Fibroblast of mammary gland (primary cell): ENCODE measurements around the gene RNASE8.
A peak's percentile ranks its signal among the peaks of the same experiment; 100 is the strongest.

Source experiments
- DNase-seq: peaks from one replicate; pipeline ENCODE4 v3.0.0-alpha.2; 2010; ENCODE audit warnings: low read depth
- H3K4me3 ChIP-seq: 2 replicates; pipeline ENCODE4 v1.5.1; 2011; ENCODE audit warnings: low read depth, mild to moderate bottlenecking, low read length, moderate library complexity; ENCODE audit not compliant: control insufficient read depth
- TF ChIP-seq, protein P1 (sequence below): conservative IDR thresholded peaks from 2 replicates; pipeline ENCODE4 v1.5.1; 2011; ENCODE audit warnings: low read depth, low read length, inconsistent platforms; ENCODE audit not compliant: control insufficient read depth, insufficient read depth

The RNASE8 gene

DNA sequence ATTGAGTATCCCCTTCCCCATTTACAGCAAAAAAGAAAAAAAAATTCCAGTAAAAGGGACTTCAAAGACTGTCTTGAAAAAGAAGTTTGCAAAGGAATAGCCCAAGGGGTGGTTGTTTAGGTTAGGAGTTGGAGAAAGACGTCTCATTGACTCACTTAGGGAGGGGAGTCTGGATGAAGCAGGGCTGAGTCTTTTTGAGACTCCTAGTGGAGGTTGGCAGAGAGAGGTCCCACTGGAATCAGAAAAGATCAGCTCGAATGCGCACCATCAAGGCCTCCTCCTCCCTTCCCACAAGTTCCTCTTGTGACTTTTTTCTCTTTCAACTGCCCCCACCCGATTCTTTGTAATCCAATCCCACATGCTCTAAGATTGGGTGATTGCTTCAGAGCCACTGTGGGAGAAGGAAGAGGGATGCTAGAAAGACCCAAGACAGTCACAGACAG is 14.4 kb downstream of the RNASE8 start:
- peak overlapping the region; percentile 77 for H3K4me3 ChIP-seq
- peak; percentile 96 for DNase-seq
- TF ChIP-seq, protein P1, sequence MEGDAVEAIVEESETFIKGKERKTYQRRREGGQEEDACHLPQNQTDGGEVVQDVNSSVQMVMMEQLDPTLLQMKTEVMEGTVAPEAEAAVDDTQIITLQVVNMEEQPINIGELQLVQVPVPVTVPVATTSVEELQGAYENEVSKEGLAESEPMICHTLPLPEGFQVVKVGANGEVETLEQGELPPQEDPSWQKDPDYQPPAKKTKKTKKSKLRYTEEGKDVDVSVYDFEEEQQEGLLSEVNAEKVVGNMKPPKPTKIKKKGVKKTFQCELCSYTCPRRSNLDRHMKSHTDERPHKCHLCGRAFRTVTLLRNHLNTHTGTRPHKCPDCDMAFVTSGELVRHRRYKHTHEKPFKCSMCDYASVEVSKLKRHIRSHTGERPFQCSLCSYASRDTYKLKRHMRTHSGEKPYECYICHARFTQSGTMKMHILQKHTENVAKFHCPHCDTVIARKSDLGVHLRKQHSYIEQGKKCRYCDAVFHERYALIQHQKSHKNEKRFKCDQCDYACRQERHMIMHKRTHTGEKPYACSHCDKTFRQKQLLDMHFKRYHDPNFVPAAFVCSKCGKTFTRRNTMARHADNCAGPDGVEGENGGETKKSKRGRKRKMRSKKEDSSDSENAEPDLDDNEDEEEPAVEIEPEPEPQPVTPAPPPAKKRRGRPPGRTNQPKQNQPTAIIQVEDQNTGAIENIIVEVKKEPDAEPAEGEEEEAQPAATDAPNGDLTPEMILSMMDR, result peak; percentile 33

DNA sequence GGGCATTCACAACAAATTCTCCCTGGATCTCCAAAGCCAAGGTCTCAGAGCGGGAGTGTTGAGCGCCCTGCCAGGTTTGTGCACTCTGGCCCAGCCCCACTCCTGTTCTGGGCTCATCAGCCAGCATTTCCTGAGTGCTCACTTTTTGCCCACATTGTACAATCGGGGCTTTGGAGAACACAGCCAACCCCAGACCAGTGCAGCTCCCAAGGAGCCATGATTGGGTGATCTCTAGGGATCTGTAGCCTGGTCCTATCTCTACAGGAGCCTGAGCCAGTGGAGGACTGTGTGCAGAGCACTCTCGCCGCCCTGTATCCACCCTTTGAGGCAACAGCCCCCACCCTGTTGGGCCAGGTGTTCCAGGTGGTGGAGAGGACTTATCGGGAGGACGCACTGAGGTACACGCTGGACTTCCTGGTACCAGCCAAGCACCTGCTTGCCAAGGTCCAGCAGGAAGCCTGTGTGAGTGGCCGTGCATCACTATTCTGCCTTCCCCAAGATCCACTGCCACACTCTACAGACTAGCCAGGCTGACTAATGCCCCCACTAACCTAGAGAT is 15.2 kb downstream of the RNASE8 start:
- no peak for DNase-seq
- H3K4me3 ChIP-seq, result no peak overlapping the region
- TF ChIP-seq, protein P1, result no peak

DNA sequence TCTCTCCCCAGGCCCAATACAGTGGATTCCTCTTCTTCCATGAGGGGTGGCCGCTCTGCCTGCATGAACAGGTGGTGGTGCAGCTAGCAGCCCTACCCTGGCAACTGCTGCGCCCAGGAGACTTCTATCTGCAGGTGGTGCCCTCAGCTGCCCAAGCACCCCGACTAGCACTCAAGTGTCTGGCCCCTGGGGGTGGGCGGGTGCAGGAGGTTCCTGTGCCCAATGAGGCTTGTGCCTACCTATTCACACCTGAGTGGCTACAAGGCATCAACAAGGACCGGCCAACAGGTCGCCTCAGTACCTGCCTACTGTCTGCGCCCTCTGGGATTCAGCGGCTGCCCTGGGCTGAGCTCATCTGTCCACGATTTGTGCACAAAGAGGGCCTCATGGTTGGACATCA is 16.3 kb downstream of the RNASE8 start:
- H3K4me3 ChIP-seq, result no peak overlapping the region
- no peak for DNase-seq
- TF ChIP-seq, protein P1, result no peak

DNA sequence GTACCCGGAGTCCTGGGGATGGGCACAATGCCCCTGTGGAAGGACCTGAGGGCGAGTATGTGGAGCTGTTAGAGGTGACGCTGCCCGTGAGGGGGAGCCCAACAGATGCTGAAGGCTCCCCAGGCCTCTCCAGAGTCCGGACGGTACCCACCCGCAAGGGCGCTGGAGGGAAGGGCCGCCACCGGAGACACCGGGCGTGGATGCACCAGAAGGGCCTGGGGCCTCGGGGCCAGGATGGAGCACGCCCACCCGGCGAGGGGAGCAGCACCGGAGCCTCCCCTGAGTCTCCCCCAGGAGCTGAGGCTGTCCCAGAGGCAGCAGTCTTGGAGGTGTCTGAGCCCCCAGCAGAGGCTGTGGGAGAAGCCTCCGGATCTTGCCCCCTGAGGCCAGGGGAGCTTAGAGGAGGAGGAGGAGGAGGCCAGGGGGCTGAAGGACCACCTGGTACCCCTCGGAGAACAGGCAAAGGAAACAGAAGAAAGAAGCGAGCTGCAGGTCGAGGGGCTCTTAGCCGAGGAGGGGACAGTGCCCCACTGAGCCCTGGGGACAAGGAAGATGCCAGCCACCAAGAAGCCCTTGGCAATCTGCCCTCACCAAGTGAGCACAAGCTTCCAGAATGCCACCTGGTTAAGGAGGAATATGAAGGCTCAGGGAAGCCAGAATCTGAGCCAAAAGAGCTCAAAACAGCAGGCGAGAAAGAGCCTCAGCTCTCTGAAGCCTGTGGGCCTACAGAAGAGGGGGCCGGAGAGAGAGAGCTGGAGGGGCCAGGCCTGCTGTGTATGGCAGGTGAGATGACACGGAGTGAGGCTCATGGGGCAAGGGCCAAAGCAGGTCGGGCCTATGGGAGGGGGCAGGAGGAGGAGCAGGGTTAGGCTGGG is 17.0 kb downstream of the RNASE8 start:
- DNase-seq, result no peak
- no peak overlapping the region for H3K4me3 ChIP-seq

DNA sequence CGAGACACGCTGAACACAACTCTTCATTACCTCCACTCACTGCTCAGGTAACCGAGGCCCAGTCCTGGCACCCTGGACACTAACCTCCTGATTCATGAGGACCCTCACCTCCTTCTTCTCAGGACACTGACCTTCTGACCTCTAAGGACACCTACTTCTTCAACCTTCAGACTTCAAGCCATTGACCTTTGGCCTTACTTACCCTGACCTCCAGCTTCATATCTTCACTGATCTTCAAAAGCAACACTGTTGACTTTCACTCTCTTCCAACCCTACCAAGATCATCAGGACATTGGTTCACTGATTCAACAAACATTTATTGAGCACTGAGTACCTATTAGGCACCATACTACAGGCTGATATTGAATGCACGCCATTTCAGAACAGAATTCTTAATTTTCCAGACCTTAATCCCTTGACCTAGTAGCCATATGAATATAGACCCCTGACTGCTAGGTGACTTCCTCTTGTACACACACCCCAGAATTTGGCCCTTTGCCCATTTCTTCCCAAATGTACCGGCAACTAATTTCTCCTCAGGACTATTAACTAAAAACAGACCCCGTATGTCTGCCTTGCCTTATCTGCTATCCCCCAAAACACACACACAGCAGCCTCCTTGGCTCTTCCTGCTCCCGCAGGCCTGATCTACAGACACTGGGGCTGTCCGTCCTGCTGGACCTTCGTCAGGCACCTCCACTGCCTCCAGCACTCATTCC is 18.3 kb downstream of the RNASE8 start:
- TF ChIP-seq, protein P1, result no peak
- DNase-seq, result no peak

More for the DNA sequence above, 17.0 kb downstream of the RNASE8 start:
- TF ChIP-seq, protein P1, result no peak

DNA sequence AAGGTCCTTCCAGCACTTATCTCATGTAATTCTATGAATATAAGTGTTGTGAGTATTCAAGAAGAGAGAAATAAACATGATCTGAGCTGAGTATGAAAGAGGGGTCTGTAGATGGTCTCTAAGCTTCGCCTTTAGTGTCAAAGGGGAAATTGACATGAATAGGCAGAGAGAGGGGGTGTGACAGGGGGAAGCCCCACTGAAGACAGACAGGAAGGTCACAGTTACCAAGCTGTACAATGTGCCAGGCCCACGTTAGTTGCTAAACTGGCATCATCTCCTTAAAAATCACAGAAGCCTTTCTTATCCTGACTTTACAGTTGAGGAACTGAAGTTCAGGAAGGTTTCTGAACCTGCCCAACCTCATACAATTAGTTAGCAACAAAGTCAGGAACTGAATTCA is 20.1 kb downstream of the RNASE8 start:
- TF ChIP-seq, protein P1, result no peak
- no peak for DNase-seq
- no peak overlapping the region for H3K4me3 ChIP-seq

More for the DNA sequence above, 18.3 kb downstream of the RNASE8 start:
- no peak overlapping the region for H3K4me3 ChIP-seq
